Tibial nerve (tissue), 4 donors: ENCODE results near the gene KLHL5.

Experiments
- CTCF ChIP-seq, 5 experiments: fragments of 200-600 bp in 3 of 5; fragments of 450-650 bp in 2 of 5; sonication (generic) in 3 of 5; IDR thresholded peaks; one replicate each; pipeline ENCODE4 v1.5.1; 2016 to 2019; ENCODE audit warnings: antibody characterized with exemption in 5 of 5, mild to moderate bottlenecking in 3 of 5, moderate library complexity in 2 of 5
- EP300 ChIP-seq, 2 donors: sonication (generic); formaldehyde crosslinking; IDR thresholded peaks; one replicate each; pipeline ENCODE4 v1.6.1; 2017; ENCODE audit warnings: antibody characterized with exemption in 2 of 2, mild to moderate bottlenecking in 1 of 2
- POLR2A ChIP-seq, 2 donors: fragments of 450-650 bp; IDR thresholded peaks; one replicate each; pipeline ENCODE4 v1.6.1; 2017; ENCODE audit warnings: antibody characterized with exemption in 2 of 2, mild to moderate bottlenecking in 2 of 2, moderate library complexity in 2 of 2

- TF ChIP-seq CTCF (IDR thresholded peaks at IDR 0.05), result no peak
- no peak for TF ChIP-seq POLR2A (IDR thresholded peaks at IDR 0.05)
- no peak for TF ChIP-seq EP300 (IDR thresholded peaks at IDR 0.05)
Measured at GRCh38 chr4:39120418-39120817, 58.4 kb downstream of the KLHL5 start.
